Karpas-422 (cell line): Measurements from ENCODE around the gene SP100. TPM values are rescaled to one million over a fixed set of nuclear protein-coding genes. Genes with fewer than 3 reads are reported as not detected.
"Not testable (repeated sequence)": the region's sequence is repeated elsewhere in the genome, so short reads cannot be mapped to it uniquely, and the experiment has no call there.

ENCODE experiments used
- DNase-seq: peaks from one replicate; pipeline ENCODE4 v3.0.0-alpha.2; 2015
- H2AFZ ChIP-seq: fragments of 200-600 bp; sonication (generic); 2 replicates; pipeline ENCODE4 v1.6.1; 2014; ENCODE audit warnings: antibody characterized with exemption, low read length, mixed read lengths
- H3K27ac ChIP-seq: fragments of 200-600 bp; sonication (generic); 2 replicates; pipeline ENCODE4 v1.5.1; 2014; ENCODE audit warnings: mild to moderate bottlenecking, low read length, moderate library complexity
- H3K27me3 ChIP-seq: fragments of 200-600 bp; sonication (generic); 2 replicates; pipeline ENCODE4 v1.6.1; 2014; ENCODE audit warnings: low read length, mixed read lengths
- H3K36me3 ChIP-seq: fragments of 200-600 bp; sonication (generic); 2 replicates; pipeline ENCODE4 v1.6.1; 2014; ENCODE audit warnings: low read length, mixed read lengths; ENCODE audit not compliant: insufficient read depth
- H3K4me1 ChIP-seq: fragments of 200-600 bp; sonication (generic); 2 replicates; pipeline ENCODE4 v1.6.1; 2014; ENCODE audit warnings: mild to moderate bottlenecking, low read length, mixed read lengths
- H3K4me2 ChIP-seq: fragments of 200-600 bp; sonication (generic); 2 replicates; pipeline ENCODE4 v1.6.1; 2014; ENCODE audit warnings: low read length, low read depth, mild to moderate bottlenecking; ENCODE audit not compliant: poor library complexity, severe bottlenecking
- H3K4me3 ChIP-seq: fragments of 200-600 bp; sonication (generic); 2 replicates; pipeline ENCODE4 v1.5.1; 2014; ENCODE audit warnings: mild to moderate bottlenecking, antibody characterized with exemption, low read length, mixed read lengths
- H3K79me2 ChIP-seq: fragments of 200-600 bp; sonication (generic); 2 replicates; pipeline ENCODE4 v1.6.1; 2014; ENCODE audit warnings: mild to moderate bottlenecking, low read length, mixed read lengths
- H3K9ac ChIP-seq: fragments of 200-600 bp; sonication (generic); 2 replicates; pipeline ENCODE4 v1.6.0; 2014; ENCODE audit warnings: low read length
- H3K9me2 ChIP-seq: fragments of 200-600 bp; sonication (generic), shearing (Covaris generic); replicated peaks from 2 replicates; pipeline ENCODE4 v1.6.0; 2014; ENCODE audit warnings: mild to moderate bottlenecking, low read length, moderate library complexity; ENCODE audit not compliant: insufficient read depth
- H3K9me3 ChIP-seq: fragments of 300-700, 200-600 bp; sonication (generic); 2 replicates; pipeline ENCODE4 v1.6.1; 2014; ENCODE audit warnings: low read length, mixed read lengths
- H4K20me1 ChIP-seq: fragments of 200-600 bp; sonication (generic); 2 replicates; pipeline ENCODE4 v1.6.1; 2014; ENCODE audit warnings: mild to moderate bottlenecking, antibody characterized with exemption, low read length, low read depth; ENCODE audit not compliant: insufficient read depth
- total RNA-seq: library from RNA; depleted of rRNA; stranded (reverse); fragments of >200 nt; shearing (Covaris generic); gene quantifications from 2 replicates; pipeline ENCODE4 v1.2.3, GENCODE V29; 2014; ENCODE audit warnings: low replicate concordance

SP100 gene
- total RNA-seq, 1 experiment from 2014 or later, result 148 TPM

DNA sequence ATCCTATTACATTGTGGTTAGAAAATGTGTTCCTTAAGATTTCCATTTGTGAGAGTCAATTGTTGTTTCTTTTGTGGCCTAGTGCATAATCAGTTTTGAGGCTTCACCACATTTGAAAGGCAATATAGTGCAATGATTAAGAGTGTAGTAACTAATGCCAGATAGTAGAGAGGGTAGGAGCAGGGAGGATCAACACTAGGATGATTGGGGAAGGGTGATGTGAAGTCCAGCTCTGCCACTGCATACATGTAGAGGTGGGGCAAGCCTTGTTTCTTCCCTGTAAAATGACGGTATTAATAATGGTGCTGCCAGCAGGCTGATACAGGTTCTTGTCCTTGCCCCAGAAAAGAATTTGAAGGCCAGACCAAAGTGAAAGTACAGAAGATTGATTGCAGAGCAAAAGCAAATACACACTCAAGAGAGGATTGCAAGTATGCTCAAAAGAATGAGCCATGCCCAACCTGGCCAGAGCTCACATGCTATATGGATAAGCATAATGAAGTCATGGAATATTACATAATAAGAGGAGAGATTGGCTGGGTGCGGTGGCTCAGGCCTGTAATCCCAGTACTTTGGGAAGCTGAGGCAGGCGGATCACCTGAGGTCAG, 8.0 kb downstream of the SP100 start:
- H3K79me2 ChIP-seq, result peaks cover 94% of the 10 kb centered on the region
- H3K9me3 ChIP-seq, result peaks cover 9% of the 10 kb centered on the region
- H3K4me1 ChIP-seq, result peaks cover 13% of the 10 kb centered on the region
- no peak overlapping the region for H3K9ac ChIP-seq
- no peaks in the 10 kb centered on the region for H3K27me3 ChIP-seq
- no peaks in the 10 kb centered on the region for H3K9me2 ChIP-seq
- peaks cover 87% of the 10 kb centered on the region for H3K36me3 ChIP-seq
- H3K4me3 ChIP-seq, result no peak overlapping the region
- H4K20me1 ChIP-seq, result no peaks in the 10 kb centered on the region
- no peak for DNase-seq
- no peak overlapping the region for H3K27ac ChIP-seq
- no peak overlapping the region for H2AFZ ChIP-seq
- no peak overlapping the region for H3K4me2 ChIP-seq

DNA sequence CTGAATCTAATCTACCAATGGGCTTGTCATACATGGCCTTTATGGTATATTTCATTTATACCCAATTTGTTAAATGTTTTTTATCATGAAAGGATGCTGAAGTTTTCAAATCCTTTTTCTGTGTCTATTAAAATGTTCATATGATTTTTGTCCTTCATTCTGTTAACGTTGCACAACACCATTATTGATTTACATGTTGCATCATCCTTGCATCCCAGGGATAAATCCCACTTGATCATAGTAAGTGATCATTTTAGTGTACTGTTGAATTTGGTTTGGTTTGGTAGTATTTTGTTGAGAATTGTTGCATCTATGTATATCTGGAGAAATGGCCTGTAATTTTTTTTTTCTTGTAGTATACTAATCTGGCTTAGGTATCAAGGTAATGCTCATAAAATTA, 9.4 kb downstream of the SP100 start:
- Histone ChIP-seq H3K9me3 (peaks cover 17% of the 10 kb centered on the region), H2AFZ (no peak overlapping the region), H3K79me2 (peaks cover 94% of the 10 kb centered on the region), H3K9ac (no peak overlapping the region), H3K4me1 (no peaks in the 10 kb centered on the region), H3K9me2 (no peaks in the 10 kb centered on the region), H4K20me1 (no peaks in the 10 kb centered on the region), H3K4me3 (no peak overlapping the region), H3K27me3 (no peaks in the 10 kb centered on the region), H3K27ac (no peak overlapping the region), H3K36me3 (peaks cover 87% of the 10 kb centered on the region), H3K4me2 (no peak overlapping the region)
- DNase-seq, result no peak

DNA sequence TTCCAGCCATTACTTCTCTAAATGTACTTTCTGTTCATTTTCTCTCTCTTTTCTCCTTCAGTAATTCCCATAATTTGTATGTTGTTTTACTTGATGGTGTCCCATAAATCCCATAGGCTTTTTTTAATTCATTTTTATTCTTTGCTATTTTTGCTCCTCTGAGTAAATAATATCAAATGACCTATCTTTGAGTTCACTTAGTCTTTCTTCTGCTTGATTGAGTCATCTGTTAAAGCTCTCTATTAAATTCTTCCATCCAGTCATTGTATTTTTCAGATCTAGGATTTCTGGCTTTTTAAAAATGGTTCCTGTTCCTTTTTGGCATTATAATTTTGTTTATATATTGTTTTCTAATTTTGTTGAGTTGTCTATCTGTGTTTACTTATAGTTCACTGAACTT, 13.5 kb downstream of the SP100 start:
- no peaks in the 10 kb centered on the region for H4K20me1 ChIP-seq
- H2AFZ ChIP-seq, result no peak overlapping the region
- no peaks in the 10 kb centered on the region for H3K9me2 ChIP-seq
- peaks cover 35% of the 10 kb centered on the region for H3K9me3 ChIP-seq
- H3K4me1 ChIP-seq, result no peaks in the 10 kb centered on the region
- no peak overlapping the region for H3K4me3 ChIP-seq
- H3K79me2 ChIP-seq, result peaks cover 94% of the 10 kb centered on the region
- no peaks in the 10 kb centered on the region for H3K27me3 ChIP-seq
- H3K9ac ChIP-seq, result no peak overlapping the region
- DNase-seq, result no peak
- no peak overlapping the region for H3K4me2 ChIP-seq
- H3K27ac ChIP-seq, result no peak overlapping the region
- peaks cover 84% of the 10 kb centered on the region for H3K36me3 ChIP-seq

DNA sequence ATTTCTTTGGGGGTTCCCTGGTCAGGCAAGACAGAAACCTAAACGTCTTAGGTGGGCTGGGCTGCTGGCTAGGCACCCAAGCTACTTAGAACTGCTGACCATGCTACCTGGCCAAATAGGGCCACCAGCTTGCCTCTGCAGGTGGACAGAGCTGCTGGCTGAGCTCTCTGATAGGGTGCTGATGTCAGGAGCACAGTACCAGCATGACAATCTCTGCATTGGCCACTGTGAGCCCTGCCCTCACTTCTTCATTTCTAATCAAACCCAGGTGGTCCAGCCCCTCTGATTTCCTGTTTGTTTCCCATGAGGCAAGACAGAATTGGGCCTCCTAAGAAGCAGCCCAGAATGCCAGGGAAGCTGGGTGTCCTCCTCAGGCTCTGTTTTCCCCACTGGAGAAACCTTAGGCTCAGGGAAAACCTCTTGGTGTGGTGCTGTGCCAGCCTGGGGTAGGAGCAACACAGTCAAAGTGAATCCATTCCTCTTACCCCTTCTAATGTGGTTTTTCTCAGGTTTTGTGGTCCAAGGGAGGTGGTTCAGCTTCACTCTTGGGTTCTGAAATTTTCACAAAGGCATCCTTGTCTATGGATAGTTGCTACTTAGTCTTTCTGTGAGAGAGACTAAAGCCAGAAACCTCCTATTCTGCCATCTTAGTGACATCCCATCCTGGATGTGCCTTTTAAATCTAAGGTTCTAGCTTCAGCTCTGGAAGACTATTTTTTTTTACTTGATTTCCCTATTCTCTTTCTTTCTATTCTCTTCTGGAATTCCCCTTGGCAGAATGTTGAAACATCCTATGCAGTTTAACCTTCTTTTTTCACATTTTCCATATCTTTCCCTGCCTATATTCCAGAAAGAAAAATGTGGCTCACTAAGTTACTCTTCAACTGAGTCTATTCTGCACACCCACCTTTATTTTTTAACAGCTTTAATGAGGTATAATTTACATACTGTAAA, 15.2 kb downstream of the SP100 start:
- Histone ChIP-seq H3K9ac (no peak overlapping the region), H4K20me1 (no peaks in the 10 kb centered on the region), H3K4me3 (no peak overlapping the region), H3K27me3 (no peaks in the 10 kb centered on the region), H3K9me2 (no peaks in the 10 kb centered on the region), H3K27ac (no peak overlapping the region), H2AFZ (no peak overlapping the region), H3K4me2 (no peak overlapping the region), H3K4me1 (no peaks in the 10 kb centered on the region), H3K36me3 (peaks cover 83% of the 10 kb centered on the region), H3K9me3 (peaks cover 34% of the 10 kb centered on the region), H3K79me2 (peaks cover 94% of the 10 kb centered on the region)
- DNase-seq, result no peak

DNA sequence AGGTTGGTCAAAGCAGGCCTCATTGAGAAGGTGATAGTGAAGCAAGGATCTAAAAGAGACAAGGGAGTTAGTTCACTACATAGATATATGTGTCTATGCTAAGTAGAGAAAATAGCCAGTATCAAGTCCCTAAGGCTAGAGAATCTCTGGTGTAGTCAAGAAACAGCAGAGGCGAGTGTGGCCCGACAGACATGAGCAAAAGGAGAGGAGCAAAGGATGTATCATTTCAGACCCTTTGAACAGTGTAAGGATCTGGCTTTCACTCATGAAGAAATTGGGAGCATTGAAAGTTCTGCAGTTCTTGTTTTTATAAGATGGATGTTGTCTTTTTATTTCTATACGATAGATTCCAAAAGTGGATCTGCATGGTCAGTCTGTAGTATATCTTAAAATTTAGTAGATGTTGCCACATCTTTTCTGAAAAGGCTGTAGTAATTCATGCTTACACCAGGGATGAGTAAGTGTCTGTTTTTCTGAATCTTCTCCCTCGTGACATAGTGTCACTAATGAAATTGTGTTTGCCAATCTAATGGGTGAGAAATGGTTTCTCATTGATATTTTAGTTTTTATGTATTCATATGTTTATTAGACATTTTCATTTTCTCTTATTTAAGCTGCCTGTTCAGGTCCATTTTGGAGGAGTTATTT, 18.8 kb downstream of the SP100 start:
- H3K9me2 ChIP-seq, result no peaks in the 10 kb centered on the region
- no peak overlapping the region for H3K9ac ChIP-seq
- H3K4me1 ChIP-seq, result peaks cover 8% of the 10 kb centered on the region
- H3K36me3 ChIP-seq, result peaks cover 78% of the 10 kb centered on the region
- H3K79me2 ChIP-seq, result peaks cover 99% of the 10 kb centered on the region
- H3K4me2 ChIP-seq, result no peak overlapping the region
- no peaks in the 10 kb centered on the region for H4K20me1 ChIP-seq
- H2AFZ ChIP-seq, result no peak overlapping the region
- no peaks in the 10 kb centered on the region for H3K27me3 ChIP-seq
- no peak overlapping the region for H3K4me3 ChIP-seq
- H3K27ac ChIP-seq, result no peak overlapping the region
- H3K9me3 ChIP-seq, result peaks cover 28% of the 10 kb centered on the region
- DNase-seq, result no peak

DNA sequence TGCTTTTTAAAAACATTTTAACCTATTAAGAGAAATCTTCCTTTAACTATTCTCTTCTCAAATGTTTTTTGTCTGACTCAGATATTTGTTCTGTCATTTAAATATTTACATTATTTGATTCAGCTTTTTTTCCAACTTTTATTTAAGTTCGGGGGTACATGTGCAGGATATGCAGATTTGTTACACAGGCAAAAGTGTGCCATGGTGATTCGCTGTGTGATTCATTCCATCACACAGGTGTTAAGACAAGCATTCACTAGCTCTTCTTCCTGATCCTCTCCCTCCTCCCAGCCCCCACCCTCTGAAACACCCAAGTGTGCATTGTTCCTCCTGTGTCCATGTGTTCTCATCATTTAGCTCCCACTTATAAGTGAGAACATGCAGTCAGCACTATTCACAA, 19.4 kb downstream of the SP100 start:
- Histone ChIP-seq H4K20me1 (no peaks in the 10 kb centered on the region), H3K4me2 (no peak overlapping the region)

DNA sequence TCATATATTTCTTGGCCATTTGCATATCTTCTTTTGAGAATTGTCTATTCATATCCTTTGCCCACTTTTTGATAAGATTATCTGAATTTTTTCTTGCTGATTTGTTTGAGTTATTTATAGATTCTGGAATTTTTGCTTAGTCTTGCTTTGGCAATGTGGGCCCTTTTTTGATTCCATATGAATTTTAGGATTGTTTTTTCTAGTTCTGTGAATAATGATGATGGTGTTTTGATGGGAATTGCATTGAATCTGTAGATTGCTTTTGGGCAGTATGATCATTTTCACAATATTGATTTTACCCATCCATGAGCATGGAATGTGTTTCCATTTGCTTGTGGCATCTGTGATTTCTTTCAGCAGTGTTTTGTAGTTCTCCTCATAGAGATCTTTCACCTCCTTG, 23.1 kb downstream of the SP100 start:
- not testable (repeated sequence) for H3K4me2 ChIP-seq, H3K9me2 ChIP-seq, H3K4me3 ChIP-seq, H4K20me1 ChIP-seq, H3K27ac ChIP-seq, H3K4me1 ChIP-seq, H3K9ac ChIP-seq, H3K27me3 ChIP-seq, H3K9me3 ChIP-seq, DNase-seq, H2AFZ ChIP-seq
- peaks cover 76% of the 10 kb centered on the region for H3K36me3 ChIP-seq
- H3K79me2 ChIP-seq, result peaks cover 91% of the 10 kb centered on the region

More for the DNA sequence above, 19.4 kb downstream of the SP100 start:
- peaks cover 9% of the 10 kb centered on the region for H3K4me1 ChIP-seq
- H3K9me2 ChIP-seq, result no peaks in the 10 kb centered on the region
- H3K27me3 ChIP-seq, result no peaks in the 10 kb centered on the region
- no peak overlapping the region for H3K9ac ChIP-seq
- peaks cover 74% of the 10 kb centered on the region for H3K36me3 ChIP-seq
- H3K27ac ChIP-seq, result no peak overlapping the region
- H2AFZ ChIP-seq, result no peak overlapping the region
- H3K4me3 ChIP-seq, result no peak overlapping the region
- H3K79me2 ChIP-seq, result peaks cover 97% of the 10 kb centered on the region
- H3K9me3 ChIP-seq, result peaks cover 22% of the 10 kb centered on the region
- no peak for DNase-seq

DNA sequence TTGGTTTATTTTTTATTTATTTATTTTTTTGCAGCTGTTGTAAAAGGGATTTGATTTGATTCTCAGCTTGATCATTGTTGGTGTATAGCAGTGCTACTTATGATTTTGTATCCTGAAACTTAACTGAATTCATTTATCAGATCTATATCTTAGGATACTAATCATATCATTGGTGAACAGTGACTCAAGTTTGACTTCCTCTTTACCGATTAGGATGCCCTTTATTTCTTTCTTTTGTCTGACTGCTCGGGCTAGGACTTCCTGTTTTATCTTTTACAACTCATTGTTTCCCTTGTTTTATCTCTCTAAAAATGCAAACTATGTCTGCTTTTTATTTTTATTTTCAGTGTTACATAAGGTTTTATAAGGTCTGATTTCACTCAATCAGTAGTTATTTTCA, 23.6 kb downstream of the SP100 start:
- Histone ChIP-seq H3K9me2 (no peaks in the 10 kb centered on the region), H3K79me2 (peaks cover 91% of the 10 kb centered on the region), H4K20me1 (no peaks in the 10 kb centered on the region), H3K27ac (no peak overlapping the region), H3K4me1 (peaks cover 9% of the 10 kb centered on the region), H3K36me3 (peaks cover 76% of the 10 kb centered on the region), H3K4me2 (no peak overlapping the region), H3K4me3 (no peak overlapping the region), H2AFZ (no peak overlapping the region), H3K27me3 (no peaks in the 10 kb centered on the region), H3K9ac (no peak overlapping the region), H3K9me3 (peaks cover 4% of the 10 kb centered on the region; the same call in 1 of the 2 replicates)
- peak; percentile 60 for DNase-seq
